GM21529 (cell line): ENCODE results near the gene GPATCH4.

Experiments used
- ATAC-seq: cut with Tn5 transposase; IDR thresholded peaks from one replicate; pipeline ENCODE4 v1.9.1; 2021; ENCODE audit not compliant: unreplicated experiment

GPATCH4 gene

DNA sequence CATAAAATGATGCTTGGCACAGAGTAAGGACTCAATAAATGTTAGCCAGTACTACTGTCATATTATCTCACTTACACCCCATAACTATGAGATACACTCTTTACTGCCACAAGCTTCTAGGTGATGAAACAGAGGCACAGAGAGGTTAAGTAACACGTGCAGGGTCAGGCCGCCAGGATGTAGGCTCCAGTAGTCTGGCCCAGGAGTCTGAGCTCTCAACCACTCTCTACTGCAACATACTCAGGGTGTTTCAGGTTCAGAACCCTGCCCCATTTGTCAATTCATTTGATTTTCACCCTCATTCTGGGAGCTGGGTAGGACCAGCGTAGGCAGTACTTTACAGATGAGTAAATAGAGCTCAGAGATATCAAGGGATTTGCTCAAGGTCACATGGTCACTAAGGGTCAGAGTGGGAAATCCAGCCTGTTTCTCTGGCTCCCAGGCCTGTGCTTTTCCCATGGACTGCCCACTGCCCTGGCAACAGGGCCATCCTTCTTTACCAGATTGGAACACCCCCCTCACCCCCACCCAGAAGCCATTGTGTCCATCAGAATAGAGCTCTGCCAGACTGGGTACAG, 50.1 kb downstream of the GPATCH4 start:
- ATAC-seq: no peak

DNA sequence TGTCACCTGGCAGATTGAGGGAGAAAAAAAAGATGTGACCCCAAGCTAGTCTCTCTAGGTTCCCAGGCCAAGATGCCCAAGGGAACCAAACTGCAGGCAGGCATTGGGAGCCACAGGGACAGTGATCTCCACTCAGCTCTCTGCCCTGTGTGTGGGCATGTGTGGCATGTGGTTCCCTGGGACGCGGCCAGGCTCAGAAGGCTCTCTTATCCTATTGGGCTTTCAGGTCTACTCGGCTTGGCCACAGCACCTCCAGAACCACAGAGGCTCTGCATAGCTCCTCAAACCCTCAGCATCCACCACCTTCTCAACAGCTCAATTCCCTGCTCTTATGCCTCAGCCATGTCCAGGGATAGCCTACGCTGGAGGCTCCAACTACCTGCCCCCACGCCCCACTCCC, 50.9 kb downstream of the GPATCH4 start:
- ATAC-seq: no peak

DNA sequence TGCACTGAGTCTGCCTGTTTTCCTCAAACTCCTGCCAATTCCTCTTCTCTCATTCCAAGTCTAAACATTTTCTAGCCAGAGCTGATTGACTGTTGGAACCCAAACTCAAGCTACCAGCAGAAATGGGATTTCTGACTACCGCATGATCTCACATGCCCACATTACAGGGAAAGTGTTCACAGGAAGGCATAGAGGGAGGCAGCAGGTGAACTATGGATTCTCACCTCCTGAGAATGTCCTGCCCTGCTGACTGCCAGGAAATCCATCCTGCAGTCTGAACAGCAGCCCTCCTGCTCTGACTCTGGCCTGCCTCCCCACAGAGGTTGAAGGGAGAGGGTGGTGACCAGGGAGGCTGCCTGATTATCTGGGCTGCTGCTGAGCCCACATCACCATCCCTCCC, 51.4 kb downstream of the GPATCH4 start:
- no peak for ATAC-seq

GRCh38 chr1:156549390-156549789, 51.9 kb downstream of the GPATCH4 start:
- ATAC-seq: no peak

DNA sequence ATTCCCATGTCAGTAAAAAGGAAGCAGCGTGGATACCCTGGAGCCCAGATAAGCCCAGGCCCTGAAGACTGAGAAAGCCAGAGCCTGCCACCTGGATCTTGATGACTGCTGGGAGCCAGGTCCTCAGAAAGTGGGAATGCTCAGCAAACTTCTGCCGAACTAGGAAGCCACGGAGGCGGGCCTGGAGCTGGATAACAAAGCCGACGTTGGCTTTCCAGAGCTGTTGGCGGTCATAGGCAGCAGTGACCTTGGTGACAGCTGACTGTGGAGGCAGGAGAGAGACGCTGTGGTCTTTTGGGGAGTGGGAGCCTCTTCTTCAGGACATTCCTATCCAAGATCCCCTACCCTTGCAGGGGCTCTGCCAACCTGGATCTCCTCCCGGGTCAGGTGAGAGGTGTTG, 53.3 kb downstream of the GPATCH4 start:
- no peak for ATAC-seq

DNA sequence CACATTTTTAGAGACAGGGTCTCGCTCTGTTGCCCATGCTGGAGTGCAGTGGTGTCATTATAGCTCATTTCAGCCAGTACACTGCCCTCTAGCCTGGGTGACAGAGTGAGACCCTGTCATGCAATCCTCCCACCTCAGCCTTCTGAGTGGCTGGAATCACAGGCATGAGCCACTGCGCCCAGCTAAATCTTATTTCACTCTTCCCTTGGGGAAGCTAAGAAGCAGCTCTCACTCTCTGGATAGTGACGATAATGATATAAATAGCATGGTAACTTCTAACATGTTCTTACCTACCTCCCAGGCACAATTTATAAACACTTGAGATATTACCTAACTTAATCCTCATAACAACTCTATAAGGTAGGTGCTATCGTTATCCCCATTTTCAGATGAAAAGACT, 53.8 kb downstream of the GPATCH4 start:
- no peak for ATAC-seq

- no peak for ATAC-seq
Measured at GRCh38 chr1:156546267-156546666, 55.0 kb downstream of the GPATCH4 start.

GRCh38 chr1:156544592-156545102, 56.6 kb downstream of the GPATCH4 start:
- no peak for ATAC-seq
